ENCODE results near the gene CCSER1. TPM values are rescaled to one million over a fixed set of nuclear protein-coding genes. Genes with fewer than 3 reads are reported as not detected.

Gene CCSER1
- total RNA-seq, 1 donor from 2014 or later: 11.9 TPM

DNA sequence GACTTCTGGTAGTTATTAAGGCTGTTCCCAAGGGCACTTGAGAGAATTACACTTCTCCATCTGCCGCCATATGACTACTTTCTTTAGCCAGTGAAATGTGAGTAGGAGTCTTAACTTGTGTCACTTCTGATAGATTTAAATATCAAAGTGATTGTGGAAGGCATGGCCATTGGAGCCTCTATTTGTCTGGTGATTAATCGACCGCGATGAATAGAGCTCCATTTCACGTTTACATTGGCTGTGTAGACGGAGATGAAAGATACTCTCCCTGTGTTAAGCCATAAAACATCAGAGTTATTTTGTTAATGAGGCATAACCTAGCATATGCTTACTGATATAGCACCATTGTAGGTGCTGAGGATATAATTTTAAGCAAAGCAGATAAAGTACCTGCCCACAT is 852.4 kb downstream of the CCSER1 start:
- H3K4me3 Mint-ChIP-seq: no peak overlapping the region
- no peak for DNase-seq (ENCODE audit: low read depth, low spot score)
- TF ChIP-seq, protein P1, sequence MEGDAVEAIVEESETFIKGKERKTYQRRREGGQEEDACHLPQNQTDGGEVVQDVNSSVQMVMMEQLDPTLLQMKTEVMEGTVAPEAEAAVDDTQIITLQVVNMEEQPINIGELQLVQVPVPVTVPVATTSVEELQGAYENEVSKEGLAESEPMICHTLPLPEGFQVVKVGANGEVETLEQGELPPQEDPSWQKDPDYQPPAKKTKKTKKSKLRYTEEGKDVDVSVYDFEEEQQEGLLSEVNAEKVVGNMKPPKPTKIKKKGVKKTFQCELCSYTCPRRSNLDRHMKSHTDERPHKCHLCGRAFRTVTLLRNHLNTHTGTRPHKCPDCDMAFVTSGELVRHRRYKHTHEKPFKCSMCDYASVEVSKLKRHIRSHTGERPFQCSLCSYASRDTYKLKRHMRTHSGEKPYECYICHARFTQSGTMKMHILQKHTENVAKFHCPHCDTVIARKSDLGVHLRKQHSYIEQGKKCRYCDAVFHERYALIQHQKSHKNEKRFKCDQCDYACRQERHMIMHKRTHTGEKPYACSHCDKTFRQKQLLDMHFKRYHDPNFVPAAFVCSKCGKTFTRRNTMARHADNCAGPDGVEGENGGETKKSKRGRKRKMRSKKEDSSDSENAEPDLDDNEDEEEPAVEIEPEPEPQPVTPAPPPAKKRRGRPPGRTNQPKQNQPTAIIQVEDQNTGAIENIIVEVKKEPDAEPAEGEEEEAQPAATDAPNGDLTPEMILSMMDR (conservative IDR thresholded peaks at IDR 0.05): no peak
- no peaks in the 10 kb centered on the region for H3K4me1 Mint-ChIP-seq
- H3K27me3 Mint-ChIP-seq (ENCODE audit: low read depth): no peaks in the 10 kb centered on the region
- H3K27ac Mint-ChIP-seq (ENCODE audit: unreplicated experiment): no peak overlapping the region
- peaks cover 2% of the 10 kb centered on the region for H3K9me3 Mint-ChIP-seq
- no peaks in the 10 kb centered on the region for H3K36me3 Mint-ChIP-seq (ENCODE audit: low read depth)

GRCh38 chr4:90982813-90983212 is 855.6 kb downstream of the CCSER1 start:
- Mint-ChIP-seq H3K4me1 (no peaks in the 10 kb centered on the region), H3K27ac (ENCODE audit: unreplicated experiment) (no peak overlapping the region), H3K9me3 (peaks cover 2% of the 10 kb centered on the region), H3K27me3 (ENCODE audit: low read depth) (no peaks in the 10 kb centered on the region), H3K36me3 (ENCODE audit: low read depth) (no peaks in the 10 kb centered on the region), H3K4me3 (no peak overlapping the region)
- TF ChIP-seq, protein P1 (conservative IDR thresholded peaks at IDR 0.05): no peak
- DNase-seq (ENCODE audit: low read depth, low spot score): no peak

DNA sequence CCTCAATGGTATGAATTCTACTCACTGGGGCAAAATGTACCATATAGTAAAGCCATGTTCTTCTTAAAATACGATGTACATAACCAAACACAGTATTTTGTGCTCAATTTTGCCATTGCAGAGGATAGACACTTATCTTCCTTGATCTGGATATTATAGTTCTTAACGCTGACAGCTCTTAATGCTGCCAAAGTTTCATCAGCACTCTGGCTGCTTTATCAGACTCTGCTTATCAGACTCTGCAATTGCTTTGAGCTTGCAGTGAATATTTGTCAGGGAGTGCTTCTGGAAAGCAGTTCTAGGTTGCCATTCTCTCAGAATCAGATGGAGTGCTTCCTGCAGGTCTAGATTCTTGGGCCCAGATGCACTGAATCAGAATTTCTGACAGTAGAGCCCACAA is 863.1 kb downstream of the CCSER1 start:
- Mint-ChIP-seq H3K4me3 (no peak overlapping the region), H3K4me1 (no peaks in the 10 kb centered on the region), H3K36me3 (ENCODE audit: low read depth) (no peaks in the 10 kb centered on the region), H3K9me3 (no peaks in the 10 kb centered on the region), H3K27ac (ENCODE audit: unreplicated experiment) (no peak overlapping the region), H3K27me3 (ENCODE audit: low read depth) (no peaks in the 10 kb centered on the region)
- no peak for DNase-seq (ENCODE audit: low read depth, low spot score)
- TF ChIP-seq, protein P1 (conservative IDR thresholded peaks at IDR 0.05): no peak

- Mint-ChIP-seq H3K9me3 (no peaks in the 10 kb centered on the region), H3K27ac (ENCODE audit: unreplicated experiment) (no peak overlapping the region), H3K4me3 (no peak overlapping the region), H3K4me1 (no peaks in the 10 kb centered on the region), H3K36me3 (ENCODE audit: low read depth) (no peaks in the 10 kb centered on the region), H3K27me3 (ENCODE audit: low read depth) (no peaks in the 10 kb centered on the region)
- DNase-seq (ENCODE audit: low read depth, low spot score): no peak
- TF ChIP-seq, protein P1 (conservative IDR thresholded peaks at IDR 0.05): no peak
Observed at GRCh38 chr4:90992213-90992612, 865.0 kb downstream of the CCSER1 start.

DNA sequence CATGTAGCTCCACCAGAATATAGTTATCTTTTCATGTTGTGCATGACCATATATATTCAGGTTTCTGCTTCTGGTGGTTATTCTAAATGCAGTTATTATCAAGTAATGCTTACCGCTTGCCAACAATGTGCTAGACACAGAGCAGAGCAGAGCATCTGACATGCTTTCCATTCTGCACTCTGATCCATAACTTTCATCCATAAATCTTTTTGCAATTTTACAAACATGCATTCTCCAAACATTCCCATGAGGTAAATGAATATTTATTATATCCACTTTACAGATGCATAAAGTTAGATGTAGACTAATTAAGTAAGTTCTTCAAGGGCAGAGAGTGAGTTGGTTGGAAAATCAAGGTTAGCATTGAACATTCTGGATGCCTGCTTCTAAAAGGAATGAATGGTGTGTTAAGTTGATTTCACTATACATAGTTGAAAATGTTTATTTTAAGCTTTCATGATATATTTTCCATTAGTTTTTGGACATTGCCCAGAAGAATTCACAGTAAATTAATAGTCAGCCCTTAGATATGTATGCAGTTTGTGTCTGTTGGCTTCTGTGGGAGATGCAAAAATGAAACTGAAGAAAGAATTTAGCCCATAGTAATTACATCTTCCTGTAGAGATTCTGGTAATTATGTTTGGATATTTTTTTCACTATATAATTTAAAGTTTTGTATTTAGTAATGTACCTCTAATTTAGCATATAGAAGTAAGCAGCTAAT is 867.8 kb downstream of the CCSER1 start:
- TF ChIP-seq, protein P1 (conservative IDR thresholded peaks at IDR 0.05): no peak
- H3K4me3 Mint-ChIP-seq: no peak overlapping the region
- no peaks in the 10 kb centered on the region for H3K36me3 Mint-ChIP-seq (ENCODE audit: low read depth)
- H3K27ac Mint-ChIP-seq (ENCODE audit: unreplicated experiment): no peak overlapping the region
- no peaks in the 10 kb centered on the region for H3K9me3 Mint-ChIP-seq
- no peaks in the 10 kb centered on the region for H3K27me3 Mint-ChIP-seq (ENCODE audit: low read depth)
- no peaks in the 10 kb centered on the region for H3K4me1 Mint-ChIP-seq
- DNase-seq (ENCODE audit: low read depth, low spot score): no peak
